DMS 273 (cell line): Measurements from ENCODE around the gene LNX1.

Source experiments
- DNase-seq: peaks from one replicate; lab custom pipeline; 2025; ENCODE audit not compliant: unreplicated experiment; lab: John Stamatoyannopoulos, UW

LNX1 gene

GRCh38 chr4:53574528-53574927, 16.8 kb downstream of the LNX1 start:
- DNase-seq = no peak

DNA sequence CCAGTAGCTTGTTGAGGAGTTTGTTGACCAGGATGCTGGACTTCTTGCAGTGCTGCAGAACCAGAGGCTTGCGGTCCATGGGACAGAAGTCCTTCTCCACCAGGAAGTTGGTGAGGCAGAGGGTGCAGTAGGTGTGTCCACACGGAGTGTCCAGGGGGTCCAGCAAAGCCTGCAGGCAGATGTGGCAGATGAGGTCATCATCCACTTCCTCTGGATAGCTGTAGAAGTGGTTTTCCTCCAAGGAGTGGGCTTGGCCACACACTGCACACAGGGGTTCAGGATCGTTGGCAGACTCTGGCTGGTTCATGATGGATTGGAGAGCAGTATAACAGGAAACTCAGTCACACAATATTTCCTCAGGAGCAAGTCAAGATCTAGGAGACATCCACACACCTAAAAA, 17.6 kb downstream of the LNX1 start:
- no peak for DNase-seq

GRCh38 chr4:53572600-53572994, 18.7 kb downstream of the LNX1 start:
- no peak for DNase-seq

- no peak for DNase-seq
Observed at GRCh38 chr4:53571936-53572599, 19.2 kb downstream of the LNX1 start.

DNA sequence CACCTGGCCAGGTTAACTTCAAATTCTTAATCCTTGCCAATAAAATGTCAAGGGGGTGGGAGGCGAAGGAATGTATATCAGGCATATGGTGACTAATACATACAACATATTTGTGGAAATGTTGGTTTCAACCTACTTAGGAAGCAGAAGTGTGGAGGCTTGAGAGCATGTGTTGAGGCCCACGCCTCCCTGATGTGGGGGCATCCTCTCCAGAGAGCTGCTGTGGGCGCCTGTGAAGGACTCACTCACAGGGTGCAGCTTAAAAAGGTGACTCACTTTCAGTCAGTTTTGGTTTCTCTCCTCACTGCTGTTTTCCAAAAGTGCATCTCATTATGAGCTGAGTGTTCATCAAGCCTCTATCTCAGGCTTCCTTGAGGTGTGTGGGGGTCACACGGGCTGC, 27.5 kb downstream of the LNX1 start:
- no peak for DNase-seq

DNA sequence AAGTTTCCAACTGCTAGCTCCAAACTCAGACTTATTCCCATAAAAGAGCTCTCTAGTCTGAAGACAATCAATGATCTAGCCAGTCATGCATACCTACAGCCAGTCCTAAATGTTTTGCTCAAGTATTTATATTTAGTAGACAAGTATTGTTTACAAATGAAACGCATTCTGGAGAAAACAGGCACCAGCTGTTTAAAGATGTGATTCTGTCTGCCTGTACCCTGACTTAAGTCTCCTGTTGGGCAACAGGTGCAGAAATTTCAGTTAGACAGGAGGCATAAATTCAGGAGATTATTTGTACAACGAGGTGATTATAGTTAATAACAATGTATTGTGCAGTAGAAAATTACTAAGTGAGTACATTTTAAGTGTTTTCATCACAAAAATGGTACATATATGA, 28.9 kb downstream of the LNX1 start:
- DNase-seq = no peak

DNA sequence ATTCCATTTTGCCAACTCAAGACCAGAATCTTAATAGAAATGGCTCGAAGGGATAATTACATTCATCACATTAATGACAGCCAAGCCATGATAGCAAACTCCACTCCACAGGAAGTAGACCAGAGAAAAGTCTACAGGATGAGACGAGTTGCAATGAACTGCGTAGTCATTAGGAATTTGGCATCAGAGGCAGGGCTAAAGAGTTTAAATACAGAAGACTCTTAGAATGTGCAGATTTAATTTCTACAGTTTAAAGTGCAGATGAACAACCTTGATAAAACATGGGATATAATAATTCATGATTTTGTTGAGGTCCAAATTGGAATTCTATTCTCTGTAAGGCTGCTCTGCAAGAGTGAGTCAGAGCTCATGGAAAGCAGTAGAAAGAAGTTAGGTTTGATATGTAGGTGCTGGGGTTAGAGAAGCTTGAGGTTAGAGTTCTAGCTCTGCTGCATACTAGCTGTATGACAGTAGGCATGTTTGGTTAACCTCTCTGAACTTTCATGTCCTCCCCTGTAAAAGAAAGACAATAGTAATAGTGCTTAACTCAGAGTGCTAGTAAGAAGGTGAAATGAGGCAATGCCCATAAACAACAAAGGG, 32.2 kb downstream of the LNX1 start:
- DNase-seq = no peak

GRCh38 chr4:53558065-53558801, 33.1 kb downstream of the LNX1 start:
- peak; percentile 7 for DNase-seq

- no peak for DNase-seq
Observed at GRCh38 chr4:53557669-53558064, 33.6 kb downstream of the LNX1 start.

DNA sequence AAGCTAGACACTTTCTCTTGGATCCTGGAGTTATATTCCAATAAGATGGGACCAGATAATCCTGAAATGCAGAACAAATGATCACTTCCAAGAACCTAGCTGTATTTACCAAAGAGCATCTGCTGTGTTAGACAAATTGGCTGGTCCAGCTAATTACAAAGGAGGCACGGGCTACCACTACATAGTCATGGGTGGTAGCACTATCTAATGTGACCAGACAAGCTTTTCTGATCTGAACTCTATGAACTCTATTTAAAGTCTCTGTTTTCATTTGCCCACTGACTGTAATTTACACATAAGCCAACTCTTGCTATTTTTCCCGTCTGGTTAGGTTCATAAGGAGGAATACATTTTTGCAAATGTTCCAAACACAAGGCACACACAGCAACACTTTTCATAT, 34.6 kb downstream of the LNX1 start:
- DNase-seq = no peak

GRCh38 chr4:53553486-53554210, 37.6 kb downstream of the LNX1 start:
- no peak for DNase-seq

GRCh38 chr4:53552711-53553110, 38.6 kb downstream of the LNX1 start:
- no peak for DNase-seq

GRCh38 chr4:53551958-53552357, 39.3 kb downstream of the LNX1 start:
- DNase-seq = no peak

GRCh38 chr4:53551281-53551864, 39.9 kb downstream of the LNX1 start:
- no peak for DNase-seq

GRCh38 chr4:53548662-53549061, 42.6 kb downstream of the LNX1 start:
- DNase-seq = no peak

- no peak for DNase-seq
Observed at GRCh38 chr4:53547983-53548382, 43.3 kb downstream of the LNX1 start.

- no peak for DNase-seq
Observed at GRCh38 chr4:53545942-53546581, 45.2 kb downstream of the LNX1 start.

DNA sequence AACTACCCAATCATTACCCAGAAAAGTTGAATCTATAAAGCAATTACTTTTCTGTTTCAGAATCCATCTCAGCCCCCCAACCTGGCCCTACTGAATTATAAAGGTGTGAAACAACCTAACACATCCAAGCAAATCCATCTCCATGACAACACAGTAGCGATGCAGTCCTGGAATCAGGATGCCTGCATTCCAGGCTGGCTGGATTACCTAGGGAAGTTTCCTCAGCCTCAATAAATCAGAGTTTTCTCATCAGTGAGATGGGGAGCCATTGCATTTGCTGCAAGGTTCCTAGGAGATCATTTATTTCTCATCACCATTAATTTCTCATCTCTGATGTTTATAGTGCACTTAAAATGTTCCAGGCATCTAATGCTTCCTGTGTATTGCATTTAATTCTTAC, 46.0 kb downstream of the LNX1 start:
- DNase-seq = no peak

- DNase-seq = no peak
Observed at GRCh38 chr4:53543561-53543960, 47.7 kb downstream of the LNX1 start.

GRCh38 chr4:53541577-53542206, 49.6 kb downstream of the LNX1 start:
- peak; percentile 4 for DNase-seq
